NCI-H187 (cell line): ENCODE data around the gene VGF.
"Not testable (repeated sequence)": the region's sequence is repeated elsewhere in the genome, so short reads cannot be mapped to it uniquely, and the experiment has no call there.

Source experiments
- DNase-seq, 2 experiments: peaks; one replicate each; lab custom pipeline; 2025; lab: John Stamatoyannopoulos, UW

VGF gene

GRCh38 chr7:101137651-101138212 is 27.6 kb downstream of the VGF start:
- DNase-seq, result no peak

GRCh38 chr7:101134399-101134980 is 30.9 kb downstream of the VGF start:
- DNase-seq, result no peak

GRCh38 chr7:101133621-101134398 is 31.6 kb downstream of the VGF start:
- no peak for DNase-seq

GRCh38 chr7:101132626-101133600 is 32.5 kb downstream of the VGF start:
- not testable (repeated sequence) for DNase-seq

GRCh38 chr7:101129603-101130117 is 35.7 kb downstream of the VGF start:
- DNase-seq, result no peak

GRCh38 chr7:101128040-101128834 is 37.1 kb downstream of the VGF start:
- DNase-seq, result no peak

- DNase-seq, result no peak
Measured at GRCh38 chr7:101127460-101128039, 37.8 kb downstream of the VGF start.

GRCh38 chr7:101126651-101127459 is 38.5 kb downstream of the VGF start, which contains the start of gene SERPINE1:
Gene SERPINE1 (plus strand): TSS chr7:101127104. CDS start chr7:101128394, 1,290 bp downstream.
- no peak for DNase-seq

GRCh38 chr7:101125989-101126650 is 39.2 kb downstream of the VGF start:
- no peak for DNase-seq

GRCh38 chr7:101124376-101125056 is 40.9 kb downstream of the VGF start:
- no peak for DNase-seq

- DNase-seq, result no peak
Measured at GRCh38 chr7:101123703-101124068, 41.7 kb downstream of the VGF start.

GRCh38 chr7:101122933-101123702 is 42.3 kb downstream of the VGF start:
- no peak for DNase-seq

GRCh38 chr7:101121991-101122932 is 43.1 kb downstream of the VGF start:
- DNase-seq, result no peak

GRCh38 chr7:101121631-101121990 is 43.8 kb downstream of the VGF start:
- not testable (repeated sequence) for DNase-seq

GRCh38 chr7:101120315-101120714 is 45.1 kb downstream of the VGF start:
- DNase-seq, result no peak

- no peak for DNase-seq
Measured at GRCh38 chr7:101119876-101120275, 45.5 kb downstream of the VGF start.

- DNase-seq, result no peak
Measured at GRCh38 chr7:101118856-101119255, 46.5 kb downstream of the VGF start.
